ENCODE measurements around the gene TBC1D22B. TPM values are rescaled to one million over a fixed set of nuclear protein-coding genes. Genes with fewer than 3 reads are reported as not detected.

TBC1D22B gene
- 6.9 and 12.4 TPM in 2 replicates for total RNA-seq

- DNase-seq (ENCODE audit: low read depth, low spot score) = peak; percentile 87
Measured at GRCh38 chr6:37257634-37258404, at the start of gene TBC1D22B, which contains the start of gene TMEM217. TSS of gene TBC1D22B (plus strand) at chr6:37257772. CDS start at chr6:37257918, 146 bp downstream. TSS of gene TMEM217 (minus strand) at chr6:37258144. CDS start at chr6:37219030, 39,114 bp downstream.

GRCh38 chr6:37207903-37208456 lies 49.6 kb upstream of the TBC1D22B start:
- DNase-seq (ENCODE audit: low read depth, low spot score) = peak; percentile 41

- no peak for DNase-seq (ENCODE audit: low read depth, low spot score)
Measured at GRCh38 chr6:37208793-37209192, 48.8 kb upstream of the TBC1D22B start.

- DNase-seq (ENCODE audit: low read depth, low spot score) = no peak
Measured at GRCh38 chr6:37209461-37210205, 47.9 kb upstream of the TBC1D22B start.

- peak; percentile 41 for DNase-seq (ENCODE audit: low read depth, low spot score)
Measured at GRCh38 chr6:37210313-37210968, 47.1 kb upstream of the TBC1D22B start.

- no peak for DNase-seq (ENCODE audit: low read depth, low spot score)
Measured at GRCh38 chr6:37212268-37212667, 45.3 kb upstream of the TBC1D22B start.

GRCh38 chr6:37218061-37218460 lies 39.5 kb upstream of the TBC1D22B start:
- no peak for DNase-seq (ENCODE audit: low read depth, low spot score)

GRCh38 chr6:37218511-37218910 lies 39.1 kb upstream of the TBC1D22B start:
- no peak for DNase-seq (ENCODE audit: low read depth, low spot score)

- no peak for DNase-seq (ENCODE audit: low read depth, low spot score)
Measured at GRCh38 chr6:37221585-37222124, 35.9 kb upstream of the TBC1D22B start.

GRCh38 chr6:37222125-37222967 lies 35.2 kb upstream of the TBC1D22B start:
- no peak for DNase-seq (ENCODE audit: low read depth, low spot score)

- no peak for DNase-seq (ENCODE audit: low read depth, low spot score)
Measured at GRCh38 chr6:37222992-37223391, 34.6 kb upstream of the TBC1D22B start.

- no peak for DNase-seq (ENCODE audit: low read depth, low spot score)
Measured at GRCh38 chr6:37225350-37226169, 32.0 kb upstream of the TBC1D22B start.

GRCh38 chr6:37230104-37230503 lies 27.5 kb upstream of the TBC1D22B start:
- DNase-seq (ENCODE audit: low read depth, low spot score) = no peak

- DNase-seq (ENCODE audit: low read depth, low spot score) = no peak
Measured at GRCh38 chr6:37232430-37233017, 25.0 kb upstream of the TBC1D22B start.

GRCh38 chr6:37233541-37233940 lies 24.0 kb upstream of the TBC1D22B start:
- DNase-seq (ENCODE audit: low read depth, low spot score) = no peak

- no peak for DNase-seq (ENCODE audit: low read depth, low spot score)
Measured at GRCh38 chr6:37236921-37237320, 20.7 kb upstream of the TBC1D22B start.

GRCh38 chr6:37237789-37238188 lies 19.8 kb upstream of the TBC1D22B start:
- DNase-seq (ENCODE audit: low read depth, low spot score) = no peak

GRCh38 chr6:37238381-37238780 lies 19.2 kb upstream of the TBC1D22B start:
- DNase-seq (ENCODE audit: low read depth, low spot score) = no peak

GRCh38 chr6:37239526-37239925 lies 18.0 kb upstream of the TBC1D22B start:
- no peak for DNase-seq (ENCODE audit: low read depth, low spot score)

Data from pulmonary artery endothelial cell (primary cell).